ENCODE data around the gene WFS1.

WFS1 gene, protein sequence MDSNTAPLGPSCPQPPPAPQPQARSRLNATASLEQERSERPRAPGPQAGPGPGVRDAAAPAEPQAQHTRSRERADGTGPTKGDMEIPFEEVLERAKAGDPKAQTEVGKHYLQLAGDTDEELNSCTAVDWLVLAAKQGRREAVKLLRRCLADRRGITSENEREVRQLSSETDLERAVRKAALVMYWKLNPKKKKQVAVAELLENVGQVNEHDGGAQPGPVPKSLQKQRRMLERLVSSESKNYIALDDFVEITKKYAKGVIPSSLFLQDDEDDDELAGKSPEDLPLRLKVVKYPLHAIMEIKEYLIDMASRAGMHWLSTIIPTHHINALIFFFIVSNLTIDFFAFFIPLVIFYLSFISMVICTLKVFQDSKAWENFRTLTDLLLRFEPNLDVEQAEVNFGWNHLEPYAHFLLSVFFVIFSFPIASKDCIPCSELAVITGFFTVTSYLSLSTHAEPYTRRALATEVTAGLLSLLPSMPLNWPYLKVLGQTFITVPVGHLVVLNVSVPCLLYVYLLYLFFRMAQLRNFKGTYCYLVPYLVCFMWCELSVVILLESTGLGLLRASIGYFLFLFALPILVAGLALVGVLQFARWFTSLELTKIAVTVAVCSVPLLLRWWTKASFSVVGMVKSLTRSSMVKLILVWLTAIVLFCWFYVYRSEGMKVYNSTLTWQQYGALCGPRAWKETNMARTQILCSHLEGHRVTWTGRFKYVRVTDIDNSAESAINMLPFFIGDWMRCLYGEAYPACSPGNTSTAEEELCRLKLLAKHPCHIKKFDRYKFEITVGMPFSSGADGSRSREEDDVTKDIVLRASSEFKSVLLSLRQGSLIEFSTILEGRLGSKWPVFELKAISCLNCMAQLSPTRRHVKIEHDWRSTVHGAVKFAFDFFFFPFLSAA

DNA sequence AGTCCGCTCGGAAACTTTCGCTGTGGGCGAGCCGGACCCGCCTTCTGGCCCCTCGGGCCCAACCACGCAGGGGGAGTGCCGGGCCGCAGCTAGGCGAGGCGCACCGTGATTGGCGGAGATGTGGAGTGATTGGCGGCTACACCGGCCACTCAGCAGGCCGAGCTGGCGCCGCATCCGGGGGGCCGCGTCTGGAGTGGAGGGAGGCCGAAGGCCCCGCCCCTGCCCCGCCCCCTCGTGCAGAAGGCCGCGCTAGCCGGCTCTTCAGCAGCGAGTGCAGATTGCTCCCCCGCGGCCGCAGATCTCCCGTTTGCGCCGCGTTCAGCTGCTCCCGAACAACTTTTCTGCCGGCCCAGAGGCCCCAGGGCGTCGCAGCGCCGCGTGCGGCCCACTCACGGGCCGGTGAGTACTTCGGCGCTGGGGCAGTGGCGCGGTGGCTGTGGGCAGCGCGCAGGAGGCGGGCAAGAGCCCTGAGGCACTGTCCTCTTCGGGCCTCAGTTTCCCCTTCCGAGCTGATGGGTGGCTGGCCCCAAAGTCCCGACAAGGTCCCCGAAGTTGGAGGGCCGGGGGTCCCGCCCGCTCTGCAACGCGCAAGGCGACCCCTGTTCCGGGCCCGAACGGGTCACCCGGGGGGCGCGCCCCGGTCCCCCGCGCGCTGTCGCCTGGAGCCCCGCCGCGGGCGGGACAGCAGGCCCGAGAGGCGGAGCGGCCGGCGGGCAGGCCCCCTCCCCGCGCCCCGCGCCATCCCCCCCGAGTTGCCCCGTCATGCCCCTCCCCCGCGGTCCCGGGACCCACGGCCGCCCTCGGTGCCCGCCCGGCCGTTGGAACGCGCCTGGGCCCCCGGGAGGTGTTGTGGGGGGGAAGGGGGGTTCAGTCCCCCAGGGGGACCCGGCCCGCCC, at the start of gene WFS1:
WFS1 (plus strand) TSS at position 235 of the 896 bp plus-strand sequence. CDS start 7,606 bp downstream, outside the sequence.
- DNase-seq: peak; percentile 98

DNA sequence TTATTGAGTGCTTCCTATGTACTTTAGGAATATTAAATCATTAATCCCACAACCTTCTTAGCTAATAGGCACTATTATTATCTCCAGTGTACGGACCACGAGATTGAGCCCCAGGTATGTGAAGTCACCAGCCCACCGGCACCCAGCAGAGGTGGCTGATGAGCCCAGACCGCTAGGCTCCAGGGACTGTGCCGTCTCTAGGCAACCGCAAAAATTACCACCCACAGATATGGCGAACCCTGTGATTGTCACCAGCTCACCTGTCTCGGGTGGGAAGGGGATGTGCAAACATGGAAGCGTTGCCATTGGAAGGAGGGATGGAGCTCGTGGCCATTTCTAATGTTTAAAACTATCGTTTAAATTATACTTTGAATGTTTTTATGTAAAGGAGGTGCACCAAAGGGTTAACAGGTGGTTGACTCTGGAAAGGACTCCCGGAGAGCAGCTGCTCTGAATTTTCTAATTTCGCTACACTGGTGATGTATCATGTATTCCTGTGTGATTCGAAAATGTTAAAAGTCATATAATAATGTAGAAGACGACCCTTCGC, 48.3 kb upstream of the WFS1 start:
- peak; percentile 79 for DNase-seq

DNA sequence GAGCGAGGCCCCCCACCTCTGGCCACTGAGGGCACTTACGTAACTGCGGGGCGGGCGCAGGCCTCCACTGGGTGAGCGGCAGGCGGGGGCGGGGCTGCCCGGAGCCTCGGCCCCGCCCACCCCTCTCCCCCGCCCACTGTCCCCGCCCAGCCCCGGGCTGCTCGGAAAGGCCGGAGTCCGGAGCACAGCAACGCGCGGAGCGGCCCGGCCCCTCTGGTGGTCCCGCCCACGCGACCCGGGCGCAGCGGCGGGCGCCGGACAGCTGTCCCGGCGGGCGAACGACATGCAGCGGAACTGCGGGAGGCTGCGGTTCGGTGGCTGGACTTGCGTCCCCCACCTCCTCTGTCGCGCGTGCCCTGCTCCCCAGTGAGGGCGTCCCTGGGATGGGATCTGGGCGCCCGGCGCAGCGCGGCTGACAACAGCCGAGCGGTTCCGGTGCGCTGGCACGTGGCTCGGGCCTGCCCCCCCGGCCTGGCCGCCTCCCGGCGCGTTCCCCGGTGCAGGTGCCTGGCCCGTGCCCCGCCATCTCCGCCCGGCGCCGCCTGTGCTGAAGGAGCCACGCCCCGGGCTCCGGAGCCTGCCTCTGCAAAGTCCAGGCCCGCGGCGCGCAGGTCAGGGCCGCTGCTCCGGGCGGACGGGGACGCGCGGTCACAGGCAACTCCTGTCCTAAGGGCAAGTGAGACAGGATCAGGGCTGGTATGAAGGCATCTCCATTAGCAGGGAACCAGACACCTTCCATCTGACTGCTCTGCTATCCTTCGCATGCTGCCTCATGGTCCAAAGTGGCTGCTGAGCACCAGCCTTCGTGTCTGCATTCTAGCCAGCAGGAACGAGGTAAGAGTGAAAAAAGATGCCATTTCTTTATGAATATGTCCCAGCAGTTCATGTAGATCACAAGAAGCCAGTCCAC, 47.5 kb upstream of the WFS1 start:
- peak; percentile 50 for DNase-seq

DNA sequence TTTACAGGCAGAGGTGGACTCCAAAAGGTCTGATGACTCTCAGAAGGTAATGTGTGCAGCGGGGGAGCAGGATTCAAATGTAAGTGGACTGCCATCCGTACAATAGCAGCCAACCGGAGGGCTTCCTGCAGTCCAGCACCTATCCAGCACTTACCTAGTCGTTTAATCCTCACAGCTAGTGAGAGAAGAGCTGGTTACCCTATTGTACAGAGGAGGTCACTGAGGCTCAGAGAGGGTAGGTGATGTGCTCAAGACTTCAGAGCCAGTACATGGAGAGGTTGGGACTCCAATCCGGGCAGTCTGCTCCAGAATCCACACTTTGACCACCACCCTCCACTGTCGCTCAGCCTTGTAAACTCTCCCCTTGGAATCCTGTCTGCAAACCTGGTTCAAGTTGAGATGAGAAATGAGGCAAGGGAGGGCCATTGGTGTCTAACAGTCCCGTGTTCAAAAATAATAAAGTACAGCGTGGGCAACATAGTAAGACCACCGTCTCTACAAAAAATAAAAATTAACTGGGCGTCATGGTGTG, 46.8 kb upstream of the WFS1 start:
- DNase-seq: peak; percentile 27

DNA sequence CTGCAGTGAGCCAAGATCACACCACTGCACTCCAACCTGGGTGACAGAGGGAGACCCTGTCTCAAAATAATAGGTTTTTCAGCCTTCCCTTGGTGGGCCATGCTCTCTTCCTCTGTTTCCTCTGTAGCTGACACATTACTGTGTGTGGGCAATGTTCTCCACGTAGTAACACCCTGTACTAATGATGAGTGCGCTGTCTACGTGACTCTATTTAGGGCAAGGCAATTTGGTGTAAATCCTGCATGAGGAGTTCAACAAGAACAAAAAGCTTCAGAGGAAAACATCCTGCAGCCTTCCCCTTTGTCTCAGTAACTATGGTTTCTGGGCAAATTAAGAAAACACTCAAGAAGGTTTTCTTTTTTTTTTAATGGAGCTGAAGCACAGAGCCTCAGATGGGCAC, 44.9 kb upstream of the WFS1 start:
- peak; percentile 30 for DNase-seq

DNA sequence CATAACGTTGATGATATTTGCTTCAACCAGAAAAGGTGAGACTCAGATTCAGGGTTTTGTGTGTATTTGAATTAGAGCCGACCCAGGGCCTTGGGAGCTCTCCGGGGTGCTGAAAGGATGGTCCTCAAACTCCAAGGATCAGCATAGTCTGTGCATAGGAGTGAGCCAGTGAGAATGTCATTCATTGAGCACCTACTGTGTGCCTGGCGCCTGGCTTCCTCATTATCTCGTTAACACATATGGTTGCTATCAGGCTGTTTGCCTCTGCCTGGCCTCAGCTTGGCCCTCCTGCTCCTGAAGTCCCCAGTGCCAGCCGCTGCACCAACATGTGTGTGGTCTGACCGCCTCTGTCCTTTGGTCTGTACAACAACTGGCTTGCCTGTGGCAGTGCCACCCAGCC, 44.2 kb upstream of the WFS1 start:
- no peak for DNase-seq

DNA sequence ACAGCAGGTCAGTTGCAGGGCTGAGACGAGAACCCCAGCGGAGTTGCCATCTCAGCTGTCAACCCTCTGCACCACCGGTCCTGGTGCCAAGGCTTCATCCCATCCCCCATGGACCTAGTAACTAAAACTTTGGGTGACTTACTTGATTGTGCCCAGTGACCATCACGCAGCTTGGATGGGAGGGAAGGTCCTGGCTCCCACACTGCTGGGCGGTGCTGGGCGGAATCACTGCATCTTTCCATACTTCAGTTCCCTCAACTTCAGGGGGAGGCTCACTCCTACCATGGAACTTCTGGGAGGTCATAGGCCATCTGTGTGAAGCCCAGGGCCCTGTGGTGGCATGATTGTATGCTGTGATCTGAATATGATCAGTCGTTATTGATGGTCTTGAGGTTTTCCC, 43.1 kb upstream of the WFS1 start:
- no peak for DNase-seq

DNA sequence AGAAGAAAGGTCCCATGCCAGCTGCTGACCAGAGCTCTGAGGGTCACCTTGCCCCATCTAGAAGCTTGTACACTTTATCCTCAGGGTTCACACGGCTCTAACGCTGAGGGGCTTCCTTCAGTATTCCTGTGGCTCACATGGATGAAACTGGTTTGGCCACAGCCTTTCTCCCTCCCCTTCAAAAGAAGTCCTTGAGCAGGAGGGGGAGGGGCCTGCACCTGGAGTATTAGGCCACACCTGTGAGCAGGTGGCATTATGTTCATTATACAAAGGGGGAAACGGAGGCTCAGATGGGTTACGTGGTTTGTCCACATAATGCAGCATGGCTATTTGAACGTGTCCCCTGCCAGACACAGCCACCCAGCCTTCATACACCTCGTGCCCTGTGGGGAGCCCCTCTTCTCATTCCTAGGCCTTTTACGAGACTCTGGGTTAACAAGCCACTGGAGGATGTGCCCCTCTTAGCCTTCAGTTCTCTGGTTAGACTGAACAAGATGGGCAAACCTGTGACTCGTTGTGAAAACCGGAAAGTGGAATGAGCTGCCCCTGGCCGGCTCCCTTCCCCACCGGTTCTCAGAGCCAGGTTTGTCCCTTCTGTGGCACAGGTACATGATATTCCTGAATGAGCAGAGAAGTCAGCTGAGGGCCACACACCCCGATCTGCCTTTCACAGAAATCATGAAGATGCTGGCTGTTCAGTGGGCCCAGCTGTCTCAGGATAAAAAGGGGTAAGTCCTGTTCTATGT, 42.1 kb upstream of the WFS1 start:
- DNase-seq: peak; percentile 35

DNA sequence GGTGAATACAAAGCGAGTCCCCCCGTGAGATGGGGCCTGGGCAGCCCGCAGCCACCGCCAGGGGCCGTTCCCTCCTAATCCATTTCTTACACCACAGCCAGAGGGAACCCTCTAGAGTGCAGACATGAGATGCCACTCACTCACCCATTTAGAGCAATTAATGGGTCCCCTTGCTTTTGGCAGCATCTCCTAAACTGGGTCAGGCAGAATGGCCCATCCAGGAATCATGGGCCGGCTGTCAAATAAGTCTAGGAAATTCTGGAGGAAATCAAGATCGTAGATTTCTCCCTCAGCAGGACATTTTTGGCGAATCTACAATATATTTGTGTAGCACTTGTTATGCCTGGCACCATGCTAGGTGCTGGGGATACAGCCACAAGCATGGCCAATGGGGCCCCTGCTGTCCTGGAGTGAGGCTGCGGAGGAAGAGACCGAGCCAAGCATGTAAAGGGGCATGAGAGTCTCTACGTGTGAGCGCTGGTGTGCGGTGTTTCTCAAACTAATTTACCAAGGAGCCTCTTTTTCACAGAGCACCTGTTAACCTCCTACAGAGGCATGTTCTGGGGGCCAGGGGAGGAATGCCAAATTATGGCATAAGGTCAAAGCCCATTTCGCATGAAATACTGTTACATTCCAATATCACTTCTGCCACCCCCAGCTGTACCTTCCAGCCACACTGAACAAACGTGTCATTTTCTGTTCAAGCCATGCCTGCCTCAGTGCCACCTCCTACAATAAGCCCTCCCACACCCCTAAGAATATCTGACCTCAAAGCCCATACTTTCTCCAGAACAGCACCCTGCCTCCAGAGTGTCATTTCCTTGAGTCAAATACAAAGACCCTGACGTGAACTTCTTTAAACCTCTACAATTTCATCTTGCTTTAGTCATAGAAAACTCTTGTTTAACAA, 41.2 kb upstream of the WFS1 start:
- DNase-seq: no peak

DNA sequence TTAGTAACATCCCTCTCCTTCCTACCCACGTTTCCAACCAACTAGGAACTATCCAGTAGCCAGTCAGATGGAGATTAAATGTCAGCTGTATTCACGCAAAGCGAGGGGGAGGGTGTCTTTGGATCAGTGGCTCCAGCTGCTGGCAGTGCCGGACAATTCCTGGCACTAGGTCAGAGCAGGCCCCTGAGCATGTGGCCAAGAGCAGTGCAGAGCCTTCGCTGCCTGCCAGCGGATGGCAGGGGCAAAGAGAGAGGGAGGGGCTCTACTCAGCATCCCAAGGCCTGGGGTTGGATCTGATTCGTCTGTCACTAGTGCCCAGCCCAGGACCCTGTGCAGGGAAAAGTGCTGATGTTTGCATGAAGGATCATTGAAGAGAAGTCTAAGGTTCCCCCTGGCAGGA, 40.6 kb upstream of the WFS1 start:
- DNase-seq: peak; percentile 62

DNA sequence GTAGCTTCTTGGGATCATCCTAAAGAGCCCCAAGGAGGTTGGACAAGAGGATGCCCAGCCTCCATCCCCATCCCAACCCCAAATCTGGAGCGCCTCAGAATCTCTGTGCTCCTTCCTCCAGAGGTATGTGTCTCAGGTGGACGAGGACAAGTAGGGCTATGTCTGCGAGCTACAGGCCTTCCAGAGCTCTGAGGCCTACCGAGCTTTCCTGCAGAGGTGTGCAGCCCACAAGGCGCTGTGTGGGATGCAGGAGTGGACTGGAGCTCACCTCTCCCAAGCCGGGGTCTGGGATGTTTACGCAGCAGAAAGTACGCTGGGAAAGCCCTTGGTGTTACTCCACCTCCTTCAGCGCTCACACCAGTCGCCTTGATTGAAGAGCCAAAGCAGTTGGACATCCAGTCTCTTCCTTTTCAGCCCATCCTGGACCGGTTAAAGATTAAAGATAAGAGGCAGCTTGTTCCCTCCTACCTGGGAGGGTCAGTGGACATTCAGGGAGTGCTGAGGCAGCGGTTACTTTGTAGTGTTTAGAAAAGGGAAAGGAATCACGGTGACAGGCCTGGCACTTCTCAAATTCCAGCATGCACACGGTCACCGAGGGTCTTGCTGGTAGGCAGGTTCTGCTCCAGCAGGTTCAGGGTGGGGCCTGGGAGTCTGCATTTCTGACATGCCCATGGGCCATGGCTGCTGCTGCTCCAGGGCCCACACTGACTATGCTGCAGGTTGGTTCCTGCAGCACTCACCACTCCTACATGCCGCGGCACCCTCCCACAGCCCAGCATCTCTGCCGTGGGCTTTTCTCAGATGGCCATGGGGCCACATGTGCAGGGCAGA, 39.8 kb upstream of the WFS1 start:
- no peak for DNase-seq

DNA sequence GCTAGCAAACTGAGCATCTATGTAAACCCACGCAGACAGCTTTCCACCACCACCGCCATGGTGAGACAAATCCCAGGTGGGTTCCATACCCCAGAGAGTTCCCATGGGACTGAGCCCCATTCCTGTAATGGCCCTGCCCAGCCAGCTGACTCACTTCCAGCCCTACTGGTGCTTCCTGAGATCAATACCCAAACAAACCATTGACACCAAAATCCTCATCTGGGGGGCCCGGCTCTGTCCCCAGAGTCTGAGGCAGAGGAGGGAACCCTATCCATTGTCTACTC, 39.2 kb upstream of the WFS1 start:
- DNase-seq: no peak

DNA sequence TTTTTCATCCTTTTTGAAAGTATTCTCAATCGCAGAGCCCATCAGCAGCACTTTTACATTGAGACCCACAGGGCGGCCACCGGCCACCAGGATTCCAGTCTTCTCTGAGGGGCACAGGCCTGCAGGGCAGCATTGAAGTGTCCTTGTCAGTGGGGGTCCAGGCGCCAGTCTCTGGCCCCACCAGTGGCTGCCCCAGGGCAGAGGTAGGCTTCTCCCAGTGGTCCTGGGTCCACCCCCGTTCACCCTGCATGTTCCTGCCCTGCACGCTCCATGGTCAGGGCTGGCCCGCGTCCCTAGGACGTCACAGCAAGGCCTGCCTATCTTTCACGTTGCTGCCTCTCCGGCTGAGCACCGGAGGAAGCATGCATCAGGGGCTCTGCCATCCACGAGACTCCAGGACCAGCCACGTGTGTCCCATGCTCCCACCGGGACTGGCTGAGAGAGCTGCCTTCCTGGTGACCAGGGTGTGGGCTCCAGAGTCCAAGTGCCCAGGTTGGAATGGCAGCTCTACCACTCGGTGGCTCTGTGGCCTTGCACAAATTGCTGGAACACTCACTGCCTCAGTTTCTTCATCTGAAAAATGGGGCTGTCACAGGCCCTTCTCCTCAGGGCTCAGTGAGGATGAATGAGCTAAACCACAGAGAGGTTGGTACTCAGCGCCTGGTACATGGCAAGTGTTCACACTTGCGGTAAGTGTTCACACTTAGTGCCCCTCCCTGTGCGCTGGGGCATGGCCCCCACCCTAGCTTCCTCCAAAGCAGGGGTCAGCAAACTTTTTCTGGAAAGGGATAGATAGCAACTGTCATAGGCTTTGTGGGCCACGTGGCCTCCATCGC, 38.6 kb upstream of the WFS1 start:
- no peak for DNase-seq

DNA sequence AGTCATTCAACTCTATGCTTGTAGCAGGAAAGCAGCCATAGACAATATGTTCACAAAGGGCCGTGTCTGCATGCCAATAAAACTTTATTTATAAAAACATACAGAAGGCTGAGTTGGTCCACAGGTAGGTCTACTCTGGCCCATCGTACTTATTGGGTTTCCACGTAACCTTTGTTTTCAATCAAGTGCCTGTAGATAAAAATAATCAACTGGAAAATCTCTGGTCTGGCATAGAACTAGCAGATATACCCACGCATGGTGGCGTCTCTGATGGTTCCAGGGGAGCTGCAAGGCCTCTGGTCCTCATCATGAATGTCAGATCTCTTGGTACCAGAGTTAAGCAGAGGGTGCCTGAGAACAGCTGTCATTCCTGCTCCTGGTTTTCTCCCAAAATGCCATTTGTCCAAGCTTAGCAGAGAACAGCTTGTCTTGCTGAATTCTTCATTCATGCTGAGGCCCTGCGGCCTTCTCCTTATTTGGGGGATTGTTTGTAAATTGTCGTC, 37.9 kb upstream of the WFS1 start:
- DNase-seq: no peak

DNA sequence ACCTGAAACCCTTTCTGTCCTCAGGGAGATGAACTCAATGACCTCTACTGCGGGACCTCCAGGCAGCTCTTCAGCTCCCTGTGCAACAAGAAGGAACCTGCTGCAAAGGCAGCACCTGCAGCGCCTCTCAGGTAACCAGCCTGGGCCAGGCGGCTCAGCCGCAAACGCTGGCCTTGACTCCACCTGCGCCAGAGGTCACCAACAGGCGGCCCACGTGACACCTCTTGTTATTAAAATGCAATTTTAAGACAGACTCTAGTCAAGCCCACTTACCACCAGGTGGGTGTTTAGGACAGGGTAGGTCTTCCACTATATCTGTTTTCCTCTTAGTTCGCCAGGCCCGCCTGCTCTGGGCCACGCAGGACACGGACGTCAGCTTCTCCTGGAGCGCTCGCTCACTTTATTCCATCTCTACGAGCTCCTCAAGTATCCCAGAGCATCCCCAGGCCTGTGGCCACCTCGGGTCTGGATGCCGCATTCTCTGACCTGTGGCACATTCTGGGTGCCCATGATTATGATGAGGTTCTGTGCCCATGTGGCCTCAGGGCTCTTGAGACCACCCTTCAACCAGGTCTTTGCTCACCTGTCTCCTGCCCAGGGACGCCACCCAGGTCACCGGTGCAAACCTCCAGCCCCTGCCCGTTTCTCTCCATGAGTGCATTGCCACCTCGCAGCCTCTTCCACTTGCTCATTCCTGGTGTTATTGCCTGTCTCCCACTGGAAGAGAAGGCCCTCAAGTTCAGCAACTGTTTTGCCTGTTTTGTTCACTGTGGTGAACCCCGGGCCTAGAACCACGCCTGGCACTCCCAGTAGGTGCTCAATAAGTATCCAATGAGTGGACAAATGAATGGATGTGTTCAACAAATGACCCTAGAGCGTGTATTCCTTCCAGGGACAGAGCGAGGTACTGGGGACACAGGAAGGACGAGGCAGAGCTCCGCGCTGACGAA, 36.5 kb upstream of the WFS1 start:
- DNase-seq: no peak

DNA sequence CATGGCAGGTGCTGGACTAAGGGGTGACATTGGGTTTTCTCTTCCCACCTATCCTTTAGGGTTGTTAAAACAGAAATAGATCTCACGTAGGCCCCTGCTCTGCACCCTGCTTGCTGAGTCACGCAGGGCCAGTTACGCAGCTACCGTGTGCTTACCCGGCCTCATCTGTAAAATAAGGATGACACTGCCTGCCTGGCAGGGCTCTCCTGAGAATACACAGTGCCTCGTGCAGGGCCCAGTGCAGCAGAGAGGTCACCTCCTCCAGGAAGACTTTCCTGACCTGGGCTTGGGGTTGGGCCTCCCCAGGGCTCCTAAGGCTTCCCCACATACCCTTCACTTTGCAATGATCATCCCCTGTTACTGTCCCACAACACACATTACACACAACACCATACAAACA, 35.7 kb upstream of the WFS1 start:
- no peak for DNase-seq

Measured in NCI-H774 (cell line).